Measurements from ENCODE around the gene RIPK3.

RIPK3 gene

GRCh38 chr14:24298892-24299254 is 40.9 kb downstream of the RIPK3 start:
- TF ChIP-seq CTCF (IDR thresholded peaks at IDR 0.05), result no peak

GRCh38 chr14:24297190-24297964 is 42.4 kb downstream of the RIPK3 start:
- peak; percentile 49; the same call in 1 of the 2 replicates for TF ChIP-seq CTCF (IDR thresholded peaks at IDR 0.05)

GRCh38 chr14:24296341-24297157 is 43.2 kb downstream of the RIPK3 start:
- TF ChIP-seq CTCF (IDR thresholded peaks at IDR 0.05), result peak; percentile 67

GRCh38 chr14:24293525-24293924 is 46.3 kb downstream of the RIPK3 start:
- no peak for TF ChIP-seq CTCF (IDR thresholded peaks at IDR 0.05)

GRCh38 chr14:24292118-24292807 is 47.5 kb downstream of the RIPK3 start:
- no peak for TF ChIP-seq CTCF (IDR thresholded peaks at IDR 0.05)

GRCh38 chr14:24291446-24292117 is 48.2 kb downstream of the RIPK3 start:
- TF ChIP-seq CTCF (IDR thresholded peaks at IDR 0.05), result no peak

GRCh38 chr14:24290746-24291145 is 49.0 kb downstream of the RIPK3 start:
- TF ChIP-seq CTCF (IDR thresholded peaks at IDR 0.05), result no peak
